RWPE2 (cell line): ENCODE data around the gene STRN3.
"Not testable (repeated sequence)": the region's sequence is repeated elsewhere in the genome, so short reads cannot be mapped to it uniquely, and the experiment has no call there.

Experiments
- ATAC-seq: fragments of 200-7000 bp; cut with Tn5 transposase; 3 replicates; pipeline ENCODE4 v1.9.1; 2021; ENCODE audit warnings: low read depth
- DNase-seq: peaks from one replicate; pipeline ENCODE4 v3.0.0-alpha.2; 2020; ENCODE audit warnings: low spot score
- H3K27ac ChIP-seq: fragments of 450-650 bp; 2 replicates; pipeline ENCODE4 v1.5.1; 2017; ENCODE audit warnings: mild to moderate bottlenecking; ENCODE audit not compliant: poor library complexity, severe bottlenecking
- H3K27me3 ChIP-seq: fragments of 250-450 bp; sonication (Bioruptor Pico); 2 replicates; pipeline ENCODE4 v1.5.1; 2021; ENCODE audit warnings: mild to moderate bottlenecking, moderate library complexity; ENCODE audit not compliant: insufficient read depth, poor library complexity, severe bottlenecking
- H3K36me3 ChIP-seq: fragments of 250-450 bp; sonication (Bioruptor Pico); 2 replicates; pipeline ENCODE4 v1.5.1; 2020; ENCODE audit warnings: low read depth, mild to moderate bottlenecking, moderate library complexity
- H3K4me1 ChIP-seq: fragments of 250-450 bp; sonication (Bioruptor Pico); 2 replicates; pipeline ENCODE4 v1.5.1; 2021; ENCODE audit warnings: mild to moderate bottlenecking, moderate library complexity; ENCODE audit not compliant: insufficient read depth, poor library complexity, severe bottlenecking
- H3K4me3 ChIP-seq: fragments of 250-450 bp; sonication (Bioruptor Pico); 2 replicates; pipeline ENCODE4 v1.5.1; 2021; ENCODE audit warnings: mild to moderate bottlenecking, moderate library complexity; ENCODE audit not compliant: severe bottlenecking
- H3K9me3 ChIP-seq: fragments of 250-450 bp; sonication (Bioruptor Pico); 2 replicates; pipeline ENCODE4 v1.5.1; 2021; ENCODE audit warnings: mild to moderate bottlenecking, moderate library complexity; ENCODE audit not compliant: severe bottlenecking
- TF ChIP-seq, protein P1 (sequence below): fragments of 450-650 bp; IDR thresholded peaks from one replicate; pipeline ENCODE4 v1.5.1; 2017; ENCODE audit warnings: mild to moderate bottlenecking, moderate library complexity; ENCODE audit not compliant: poor library complexity, severe bottlenecking

Gene STRN3

DNA sequence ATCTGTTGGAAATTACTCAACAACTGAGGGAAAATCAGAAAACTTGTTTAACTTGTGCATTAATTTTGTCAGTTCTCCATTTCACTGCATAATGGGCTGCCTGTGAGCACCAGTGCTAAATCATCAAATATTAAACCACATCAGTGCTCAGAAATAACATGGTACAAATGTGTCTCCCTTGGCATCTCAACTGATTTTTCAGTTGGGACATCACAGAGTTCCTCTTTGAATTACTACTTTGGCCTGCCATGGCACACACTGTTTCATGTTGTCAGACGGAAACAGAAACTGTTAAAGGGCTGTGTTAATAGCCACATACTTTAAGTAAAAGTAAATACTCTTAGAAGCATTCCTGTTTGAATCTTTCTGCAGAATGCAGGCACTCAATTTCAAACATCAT lies 42.1 kb upstream of the STRN3 start:
- Histone ChIP-seq H3K36me3 (no peaks in the 10 kb centered on the region), H3K27ac (no peak overlapping the region), H3K27me3 (no peaks in the 10 kb centered on the region), H3K9me3 (no peaks in the 10 kb centered on the region), H3K4me3 (no peak overlapping the region), H3K4me1 (peaks cover 11% of the 10 kb centered on the region)
- TF ChIP-seq, protein P1, sequence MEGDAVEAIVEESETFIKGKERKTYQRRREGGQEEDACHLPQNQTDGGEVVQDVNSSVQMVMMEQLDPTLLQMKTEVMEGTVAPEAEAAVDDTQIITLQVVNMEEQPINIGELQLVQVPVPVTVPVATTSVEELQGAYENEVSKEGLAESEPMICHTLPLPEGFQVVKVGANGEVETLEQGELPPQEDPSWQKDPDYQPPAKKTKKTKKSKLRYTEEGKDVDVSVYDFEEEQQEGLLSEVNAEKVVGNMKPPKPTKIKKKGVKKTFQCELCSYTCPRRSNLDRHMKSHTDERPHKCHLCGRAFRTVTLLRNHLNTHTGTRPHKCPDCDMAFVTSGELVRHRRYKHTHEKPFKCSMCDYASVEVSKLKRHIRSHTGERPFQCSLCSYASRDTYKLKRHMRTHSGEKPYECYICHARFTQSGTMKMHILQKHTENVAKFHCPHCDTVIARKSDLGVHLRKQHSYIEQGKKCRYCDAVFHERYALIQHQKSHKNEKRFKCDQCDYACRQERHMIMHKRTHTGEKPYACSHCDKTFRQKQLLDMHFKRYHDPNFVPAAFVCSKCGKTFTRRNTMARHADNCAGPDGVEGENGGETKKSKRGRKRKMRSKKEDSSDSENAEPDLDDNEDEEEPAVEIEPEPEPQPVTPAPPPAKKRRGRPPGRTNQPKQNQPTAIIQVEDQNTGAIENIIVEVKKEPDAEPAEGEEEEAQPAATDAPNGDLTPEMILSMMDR, result no peak
- DNase-seq (no peak), ATAC-seq (no peak)

- DNase-seq, result not testable (repeated sequence)
These were observed 36.7 kb upstream of the STRN3 start for GRCh38 chr14:31062908-31063307.

DNA sequence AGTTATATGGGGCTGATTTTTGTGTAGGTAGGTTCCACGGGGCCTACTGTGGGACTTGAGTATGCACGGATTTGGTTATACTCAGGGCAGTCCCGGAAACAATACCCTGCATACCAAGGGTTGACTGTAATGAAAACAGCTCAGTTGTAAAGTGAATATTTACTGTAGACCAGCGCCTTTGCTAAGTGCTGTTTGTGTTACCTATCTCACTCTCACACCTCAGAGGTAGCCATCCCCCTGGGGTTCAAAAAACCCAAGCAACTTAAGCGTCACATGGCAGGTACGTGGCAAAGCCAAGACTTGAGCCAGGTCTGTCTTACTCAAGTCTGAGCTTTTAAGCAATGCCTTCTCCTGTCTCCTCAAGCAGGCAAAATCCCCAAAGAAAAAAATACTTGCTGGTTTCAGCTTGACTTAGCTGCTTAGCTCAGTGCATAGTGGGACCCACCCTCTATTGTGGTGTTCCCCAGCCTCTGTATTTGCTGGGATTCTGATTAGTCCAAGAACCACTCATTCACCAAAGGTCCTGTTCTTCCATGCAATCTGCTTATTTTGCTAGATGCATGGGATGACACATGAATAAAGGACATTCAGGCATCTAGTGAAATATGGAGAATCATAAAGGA lies 34.2 kb upstream of the STRN3 start:
- ATAC-seq, result no peak
- TF ChIP-seq, protein P1, result no peak
- Histone ChIP-seq H3K9me3 (no peaks in the 10 kb centered on the region), H3K4me3 (no peak overlapping the region), H3K4me1 (peaks cover 38% of the 10 kb centered on the region), H3K27ac (peak overlapping the region; percentile 96), H3K27me3 (no peaks in the 10 kb centered on the region), H3K36me3 (no peaks in the 10 kb centered on the region)
- no peak for DNase-seq

More at GRCh38 chr14:31062908-31063307, 36.7 kb upstream of the STRN3 start:
- H3K27ac ChIP-seq, H3K36me3 ChIP-seq, H3K4me3 ChIP-seq, H3K27me3 ChIP-seq, H3K9me3 ChIP-seq, ATAC-seq: not testable (repeated sequence)
- H3K4me1 ChIP-seq, result peaks cover 29% of the 10 kb centered on the region

GRCh38 chr14:31059152-31059924 lies 33.2 kb upstream of the STRN3 start:
- DNase-seq (no peak), ATAC-seq (peak; percentile 64)
- Histone ChIP-seq H3K4me3 (no peak overlapping the region), H3K4me1 (peaks cover 43% of the 10 kb centered on the region), H3K9me3 (no peaks in the 10 kb centered on the region), H3K36me3 (no peaks in the 10 kb centered on the region), H3K27me3 (no peaks in the 10 kb centered on the region), H3K27ac (peak overlapping the region; percentile 96)
- TF ChIP-seq, protein P1, result no peak

DNA sequence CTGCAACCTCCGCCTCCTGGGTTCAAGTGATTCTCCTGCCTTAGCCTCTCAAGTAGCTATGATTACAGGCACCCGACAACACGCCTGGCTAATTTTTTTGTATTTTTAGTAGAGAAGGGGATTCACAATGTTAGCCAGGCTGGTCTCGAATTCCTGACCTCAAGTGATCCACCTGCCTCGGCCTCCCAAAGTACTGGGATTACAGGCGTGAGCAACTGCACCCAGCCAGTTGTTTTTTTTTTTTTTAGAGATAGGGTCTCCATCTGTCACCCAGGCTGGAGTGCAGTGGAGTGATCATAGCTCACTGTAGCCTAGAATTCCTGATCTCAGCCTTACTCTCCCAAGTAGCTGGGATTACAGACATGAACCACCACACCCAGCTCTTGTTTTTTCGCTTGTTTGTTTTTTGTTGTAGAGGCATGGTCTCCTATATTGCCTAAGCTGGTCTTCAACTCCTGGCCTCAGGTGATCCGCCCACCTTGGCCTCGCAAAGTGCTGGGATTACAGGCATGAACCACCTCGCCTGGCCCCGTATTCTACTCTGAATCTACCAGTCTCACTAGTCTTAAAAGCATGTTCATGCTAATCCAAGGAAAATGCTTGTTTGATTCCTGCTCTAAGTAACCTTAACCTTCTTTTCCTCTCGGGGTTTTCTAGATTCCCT lies 31.7 kb upstream of the STRN3 start:
- ATAC-seq (no peak), DNase-seq (no peak)
- Histone ChIP-seq H3K27me3 (no peaks in the 10 kb centered on the region), H3K36me3 (no peaks in the 10 kb centered on the region), H3K4me3 (no peak overlapping the region), H3K4me1 (peaks cover 43% of the 10 kb centered on the region), H3K27ac (peak overlapping the region; percentile 96), H3K9me3 (no peaks in the 10 kb centered on the region)
- TF ChIP-seq, protein P1, result no peak
